Upper lobe of left lung (tissue), 6 donors: ENCODE data around the gene FAT1. TPM values are rescaled to one million over a fixed set of nuclear protein-coding genes. Genes with fewer than 3 reads are reported as not detected.
A peak's percentile ranks its signal among the peaks of the same experiment; 100 is the strongest.

ENCODE experiments used
- ATAC-seq, 2 donors: fragments of 200-7000 bp; cut with Tn5 transposase; one replicate each; pipeline ENCODE4 v1.9.1; 2022; ENCODE audit warnings: mild to moderate bottlenecking in 2 of 2, moderate library complexity in 2 of 2; ENCODE audit not compliant: low FRiP score in 2 of 2
- DNase-seq, 2 donors: peaks; one replicate each; pipeline ENCODE4 v3.0.0-alpha.2; 2019 to 2020
- H3K27ac ChIP-seq, 4 donors: fragments of 200-600 bp; sonication (generic); one replicate each; pipeline ENCODE4 v1.5.1; 2016 to 2019
- H3K27me3 ChIP-seq, 4 donors: fragments of 200-600 bp; sonication (generic); one replicate each; pipeline ENCODE4 v1.5.1; 2017 to 2019
- H3K36me3 ChIP-seq, 4 donors: fragments of 200-600 bp; sonication (generic); one replicate each; pipeline ENCODE4 v1.5.1; 2016 to 2019
- H3K4me1 ChIP-seq, 4 donors: fragments of 200-600 bp; sonication (generic); one replicate each; pipeline ENCODE4 v1.5.1; 2018 to 2019
- H3K4me3 ChIP-seq, 4 donors: fragments of 200-600 bp; sonication (generic); one replicate each; pipeline ENCODE4 v1.5.1; 2017 to 2019; ENCODE audit warnings: mild to moderate bottlenecking in 2 of 4, moderate library complexity in 1 of 4
- H3K9me3 ChIP-seq, 4 donors: fragments of 200-600 bp; sonication (generic); one replicate each; pipeline ENCODE4 v1.5.1; 2018 to 2019
- CTCF ChIP-seq, 6 experiments: fragments of 450-650 bp in 4 of 6; fragments of 200-600 bp in 2 of 6; sonication (generic) in 2 of 6; IDR thresholded peaks; one replicate each; pipeline ENCODE4 v1.5.1; 2016 to 2019; ENCODE audit warnings: antibody characterized with exemption in 6 of 6
- EP300 ChIP-seq, 4 donors: sonication (generic); formaldehyde crosslinking; IDR thresholded peaks; one replicate each; pipeline ENCODE4 v1.5.1; 2017; ENCODE audit warnings: antibody characterized with exemption in 4 of 4, control low read depth in 2 of 4
- POLR2A ChIP-seq, 4 donors: fragments of 450-650 bp; IDR thresholded peaks; one replicate each; pipeline ENCODE4 v1.5.1; 2016 to 2017; ENCODE audit warnings: antibody characterized with exemption in 4 of 4, mild to moderate bottlenecking in 2 of 4
- POLR2AphosphoS5 ChIP-seq, 2 donors: sonication (generic); formaldehyde crosslinking; IDR thresholded peaks; one replicate each; pipeline ENCODE4 v1.5.1; 2017; ENCODE audit warnings: antibody characterized with exemption in 2 of 2
- WGBS, 2 donors: methylation state at CpG; one replicate each; pipeline ENCODE4 v1.1.5; 2017 to 2018; 5-methylcytosine and 5-hydroxymethylcytosine counted together
- total RNA-seq, 6 donors: library from RNA; depleted of rRNA in 4 of 6; stranded (reverse); fragments of >200 nt in 4 of 6; gene quantifications; one replicate each; pipeline versions ENCODE4 v1.1.0 to v1.2.1, GENCODE V29; 2016 to 2021
- donor health status: DM: no; HTN: no; CAD: no; lungs with moderate emphysema.
- donor health status: DM: no; HTN: yes; CAD: no; lungs with severe emphysema.

The FAT1 gene
- total RNA-seq, 6 donors from 2014 or later, result 42.8 to 92.2 (median 77.4) TPM

GRCh38 chr4:186617921-186618320 lies 105.7 kb downstream of the FAT1 start:
- no peaks in the 10 kb centered on the region for H3K9me3 ChIP-seq
- ATAC-seq (no peak), DNase-seq (no peak)
- no peaks in the 10 kb centered on the region for H3K4me1 ChIP-seq
- peaks cover 0 to 69% (median 15%) of the 10 kb centered on the region in 4 donors for H3K36me3 ChIP-seq
- TF ChIP-seq CTCF (IDR thresholded peaks at IDR 0.05), result no peak
- no peak for TF ChIP-seq EP300 (IDR thresholded peaks at IDR 0.05)
- TF ChIP-seq POLR2AphosphoS5 (IDR thresholded peaks at IDR 0.05), result no peak
- no peak for TF ChIP-seq POLR2A (IDR thresholded peaks at IDR 0.05)
- H3K27me3 ChIP-seq, result no peaks in the 10 kb centered on the region
- WGBS, 2 donors, result 92 to 98% methylated on average over 3 of the region's 3 CpGs
- no peak overlapping the region for H3K4me3 ChIP-seq
- no peak overlapping the region for H3K27ac ChIP-seq

- Histone ChIP-seq H3K27me3 (no peaks in the 10 kb centered on the region), H3K27ac (no peak overlapping the region), H3K36me3 (peaks cover 0 to 81% (median 29%) of the 10 kb centered on the region in 4 donors), H3K9me3 (no peaks in the 10 kb centered on the region), H3K4me1 (no peaks in the 10 kb centered on the region), H3K4me3 (no peak overlapping the region)
- TF ChIP-seq POLR2AphosphoS5 (IDR thresholded peaks at IDR 0.05), result no peak
- no peak for TF ChIP-seq EP300 (IDR thresholded peaks at IDR 0.05)
- no peak for TF ChIP-seq POLR2A (IDR thresholded peaks at IDR 0.05)
- TF ChIP-seq CTCF (IDR thresholded peaks at IDR 0.05), result no peak
- peak in 1 of 2 donors; percentile 34 for ATAC-seq
- no peak for DNase-seq
- 84 to 100% methylated on average over 1 of the region's 1 CpG for WGBS, 2 donors
Measured at GRCh38 chr4:186607490-186607889, 116.2 kb downstream of the FAT1 start.

- DNase-seq, result no peak
- Histone ChIP-seq H3K36me3 (peaks cover 0 to 88% (median 29%) of the 10 kb centered on the region in 4 donors), H3K4me1 (no peaks in the 10 kb centered on the region), H3K27me3 (no peaks in the 10 kb centered on the region), H3K9me3 (no peaks in the 10 kb centered on the region), H3K27ac (no peak overlapping the region), H3K4me3 (no peak overlapping the region)
- WGBS, 2 donors, result 74 to 89% methylated on average over 6 of the region's 6 CpGs
- TF ChIP-seq POLR2A (IDR thresholded peaks at IDR 0.05) (no peak), EP300 (IDR thresholded peaks at IDR 0.05) (no peak), POLR2AphosphoS5 (IDR thresholded peaks at IDR 0.05) (no peak), CTCF (IDR thresholded peaks at IDR 0.05) (no peak)
- peak in 1 of 2 donors; percentile 16 for ATAC-seq
Measured at GRCh38 chr4:186606591-186606992, 117.1 kb downstream of the FAT1 start.

GRCh38 chr4:186605261-186605865 lies 118.3 kb downstream of the FAT1 start:
- DNase-seq (no peak), ATAC-seq (no peak)
- Histone ChIP-seq H3K27me3 (no peaks in the 10 kb centered on the region), H3K27ac (no peak overlapping the region), H3K4me3 (no peak overlapping the region), H3K9me3 (no peaks in the 10 kb centered on the region), H3K36me3 (peaks cover 0 to 90% (median 33%) of the 10 kb centered on the region in 4 donors), H3K4me1 (no peaks in the 10 kb centered on the region)
- TF ChIP-seq CTCF (IDR thresholded peaks at IDR 0.05) (no peak), POLR2AphosphoS5 (IDR thresholded peaks at IDR 0.05) (no peak), EP300 (IDR thresholded peaks at IDR 0.05) (no peak), POLR2A (IDR thresholded peaks at IDR 0.05) (no peak)
- WGBS, 2 donors, result 86 to 94% methylated on average over 3 of the region's 3 CpGs
